Upper lobe of left lung (tissue), 4 donors: ENCODE measurements around the gene TK2.

Source experiments
- CTCF ChIP-seq, 6 experiments: fragments of 450-650 bp in 4 of 6; fragments of 200-600 bp in 2 of 6; sonication (generic) in 2 of 6; IDR thresholded peaks; one replicate each; pipeline ENCODE4 v1.5.1; 2016 to 2019; ENCODE audit warnings: antibody characterized with exemption in 6 of 6
- EP300 ChIP-seq, 4 donors: sonication (generic); formaldehyde crosslinking; IDR thresholded peaks; one replicate each; pipeline ENCODE4 v1.5.1; 2017; ENCODE audit warnings: antibody characterized with exemption in 4 of 4, control low read depth in 2 of 4
- POLR2A ChIP-seq, 4 donors: fragments of 450-650 bp; IDR thresholded peaks; one replicate each; pipeline ENCODE4 v1.5.1; 2016 to 2017; ENCODE audit warnings: antibody characterized with exemption in 4 of 4, mild to moderate bottlenecking in 2 of 4
- POLR2AphosphoS5 ChIP-seq, 2 donors: sonication (generic); formaldehyde crosslinking; IDR thresholded peaks; one replicate each; pipeline ENCODE4 v1.5.1; 2017; ENCODE audit warnings: antibody characterized with exemption in 2 of 2

DNA sequence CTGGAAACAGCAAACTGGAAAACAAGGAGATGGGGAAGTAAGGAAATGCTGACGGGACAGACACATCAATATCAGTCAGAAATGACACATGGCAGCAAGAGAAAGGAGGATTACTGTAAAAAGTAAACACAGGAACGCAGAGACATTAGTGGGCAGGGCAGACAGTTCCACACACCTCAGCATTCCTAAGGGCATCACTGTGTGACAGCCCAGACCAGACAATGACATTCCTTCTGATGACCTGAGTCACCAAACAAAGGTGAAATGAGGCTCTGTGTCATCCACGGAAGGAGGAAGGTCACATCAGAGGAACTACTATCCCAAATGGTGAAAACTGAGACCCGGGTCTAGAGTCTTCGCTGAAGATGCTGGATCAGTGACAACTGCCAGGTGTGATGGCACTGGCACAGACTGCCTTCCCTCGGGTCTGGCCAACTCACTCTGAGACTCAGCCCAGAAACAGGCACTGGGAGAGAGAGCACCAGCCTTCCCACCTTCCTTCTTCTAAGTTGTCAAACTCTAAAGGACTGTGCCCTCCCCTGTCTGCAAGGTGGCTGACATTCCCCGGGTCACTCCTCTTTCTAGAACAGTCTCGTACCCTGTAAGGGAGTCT, 36.7 kb downstream of the TK2 start:
- TF ChIP-seq CTCF (IDR thresholded peaks at IDR 0.05) (no peak), EP300 (IDR thresholded peaks at IDR 0.05) (no peak), POLR2A (IDR thresholded peaks at IDR 0.05) (peak in 1 of 4 donors; percentile 23), POLR2AphosphoS5 (IDR thresholded peaks at IDR 0.05) (no peak)
